GM18907 (cell line): ENCODE results near the gene SEC63.
"Not testable (repeated sequence)": the region's sequence is repeated elsewhere in the genome, so short reads cannot be mapped to it uniquely, and the experiment has no call there.

ENCODE experiments used
- ATAC-seq: cut with Tn5 transposase; IDR thresholded peaks from one replicate; pipeline ENCODE4 v1.9.1; 2021; ENCODE audit warnings: mild to moderate bottlenecking, moderate library complexity; ENCODE audit not compliant: unreplicated experiment

The SEC63 gene

DNA sequence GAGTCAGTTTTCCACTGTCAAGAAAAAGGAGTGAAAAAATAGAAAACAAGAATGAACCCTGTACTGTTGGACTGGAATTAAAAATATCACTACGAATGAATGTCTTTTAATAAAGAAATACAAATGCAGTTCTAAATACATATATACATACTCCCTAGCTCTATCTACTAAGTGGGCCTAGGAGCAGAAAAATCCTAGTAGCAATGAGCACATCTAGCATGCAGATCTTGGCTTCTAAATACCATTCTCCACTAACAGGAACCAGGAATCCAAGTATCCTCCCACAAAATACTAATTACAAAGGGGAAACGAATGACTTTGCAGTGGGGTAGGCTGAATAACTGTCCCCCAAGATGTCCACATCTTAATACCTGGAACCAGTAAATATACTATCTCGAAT, 25.4 kb downstream of the SEC63 start:
- no peak for ATAC-seq

DNA sequence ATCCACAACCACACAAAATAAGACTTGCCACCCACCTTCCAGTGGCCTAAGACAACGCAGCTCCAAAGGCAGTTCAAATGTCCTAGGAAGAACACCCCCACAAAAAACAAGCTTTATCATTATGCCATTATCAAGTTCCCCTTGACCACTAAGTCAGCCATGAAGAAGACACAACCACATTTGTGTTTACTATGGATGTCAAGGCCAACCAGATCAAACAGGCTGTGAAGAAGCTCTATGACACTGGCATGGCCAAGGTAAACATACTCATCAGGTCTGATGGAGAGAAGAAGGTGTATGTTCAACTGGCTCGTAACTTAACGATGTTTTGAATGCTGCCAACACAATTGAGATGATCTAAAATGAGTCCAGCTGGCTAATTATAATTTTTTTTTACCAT, 26.1 kb downstream of the SEC63 start:
- no peak for ATAC-seq

DNA sequence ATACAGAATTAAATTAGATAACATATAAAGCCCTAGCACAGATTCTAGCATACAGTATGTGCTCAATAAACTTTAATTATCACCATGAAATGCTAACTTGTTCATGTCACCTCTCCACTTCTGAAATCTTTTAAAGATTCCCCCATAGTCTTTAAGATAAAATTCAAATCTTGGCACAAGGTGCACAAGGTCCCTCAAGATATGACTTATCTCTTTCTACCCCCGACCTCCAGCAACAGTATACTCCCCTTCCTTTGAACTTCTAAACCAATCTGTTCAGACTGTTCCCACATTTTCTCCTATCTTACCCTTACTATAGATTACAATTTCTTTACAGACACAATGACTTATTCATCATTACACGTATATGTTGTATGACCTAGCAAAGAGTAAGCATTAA, 29.0 kb downstream of the SEC63 start:
- ATAC-seq: no peak

DNA sequence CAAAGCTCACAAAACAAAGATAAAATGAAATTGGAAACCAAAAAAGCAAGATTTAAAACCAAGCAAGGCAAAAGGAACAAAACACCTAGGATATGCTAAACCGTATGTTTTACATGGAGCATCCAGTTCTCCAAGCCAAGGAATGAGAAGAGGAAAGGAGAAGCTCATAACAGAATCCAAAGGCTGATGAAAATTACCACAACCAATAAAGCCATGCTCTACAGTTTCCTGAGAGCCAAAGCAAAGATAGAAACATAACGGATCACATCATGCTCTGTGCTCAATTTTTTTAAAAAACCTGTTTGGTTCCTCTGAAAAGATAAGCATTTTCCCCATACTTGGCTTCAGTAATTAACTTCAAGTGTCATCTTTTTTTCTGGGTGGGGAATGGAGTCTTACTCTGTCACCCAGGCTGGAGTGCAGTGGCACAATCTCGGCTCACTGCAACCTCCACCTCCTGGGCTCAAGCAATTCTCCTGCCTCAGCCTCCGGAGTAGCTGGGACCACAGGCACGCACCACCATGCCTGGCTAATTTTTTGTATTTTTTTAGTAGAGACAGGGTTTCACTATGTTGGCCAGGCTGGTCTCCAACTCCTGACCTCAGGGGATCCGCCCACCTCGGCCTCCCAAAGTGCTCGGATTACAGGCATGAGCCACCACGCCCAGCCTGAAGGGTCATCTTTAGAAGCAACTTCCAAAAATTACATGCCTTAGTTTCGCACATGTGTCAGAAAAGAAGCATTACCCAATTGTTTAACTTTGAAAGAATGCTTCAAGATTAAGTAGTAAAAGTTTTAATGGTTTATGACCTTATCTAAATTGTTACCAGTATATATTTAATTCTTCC, 31.1 kb downstream of the SEC63 start:
- ATAC-seq: not testable (repeated sequence)

DNA sequence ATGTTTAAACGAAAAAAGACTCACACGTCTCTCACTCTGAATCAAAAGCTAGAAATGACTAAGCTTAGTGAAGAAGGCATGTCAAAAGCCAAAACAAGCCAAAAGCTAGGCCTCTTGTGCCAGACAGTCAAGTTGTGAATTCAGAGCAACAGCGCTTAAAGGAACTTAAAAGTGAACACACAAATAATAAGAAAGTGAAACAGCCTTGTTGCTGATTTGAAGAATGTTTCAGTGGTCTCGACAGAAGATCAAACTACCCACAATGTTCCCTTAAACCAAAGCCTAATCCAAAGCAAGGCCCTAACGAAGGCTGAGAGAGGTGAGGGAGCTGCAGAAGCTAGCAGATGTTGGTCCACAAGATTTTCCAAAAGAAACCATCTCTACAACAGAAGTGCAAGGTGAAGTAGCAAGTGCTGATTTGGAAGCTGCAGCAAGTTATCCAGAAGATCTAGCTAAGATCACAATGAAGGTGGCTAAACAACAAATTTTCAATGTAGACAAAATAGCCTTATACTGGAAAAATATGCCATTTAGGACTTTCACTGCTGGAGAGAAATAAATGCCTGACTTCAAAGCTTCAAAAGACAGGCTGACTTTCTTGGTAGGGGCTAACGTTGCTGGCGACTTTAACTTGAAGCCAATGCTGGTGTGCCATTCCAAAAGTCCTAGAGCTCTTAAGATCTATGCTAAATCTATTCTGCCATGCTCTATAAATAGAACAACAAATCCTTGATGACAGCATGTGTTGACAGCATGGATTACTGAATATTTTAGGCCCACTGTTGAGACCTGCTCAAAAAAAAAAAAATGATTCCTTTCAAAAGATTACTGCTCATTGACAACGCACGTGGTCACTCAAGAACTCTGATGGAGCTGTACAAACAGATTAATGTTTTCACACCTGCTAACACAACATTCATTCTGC, 40.3 kb downstream of the SEC63 start:
- ATAC-seq: no peak

DNA sequence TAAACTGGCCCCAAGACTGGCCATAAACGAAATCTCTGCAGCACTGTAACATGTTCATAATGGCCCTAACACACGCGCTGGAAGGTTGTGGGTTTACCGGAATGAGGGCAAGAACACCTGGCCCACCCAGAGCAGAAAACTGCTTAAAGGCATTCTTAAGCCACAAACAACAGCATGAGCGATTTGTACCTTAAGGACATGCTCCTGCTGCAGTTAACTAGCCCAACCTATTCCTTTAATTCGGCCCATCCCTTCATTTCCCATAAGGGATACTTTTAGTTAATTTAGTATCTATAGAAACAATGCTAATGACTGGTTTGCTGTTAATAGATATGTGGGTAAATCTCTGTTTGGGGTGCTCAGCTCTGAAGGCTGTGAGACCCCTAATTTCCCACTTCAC, 41.0 kb downstream of the SEC63 start:
- not testable (repeated sequence) for ATAC-seq

DNA sequence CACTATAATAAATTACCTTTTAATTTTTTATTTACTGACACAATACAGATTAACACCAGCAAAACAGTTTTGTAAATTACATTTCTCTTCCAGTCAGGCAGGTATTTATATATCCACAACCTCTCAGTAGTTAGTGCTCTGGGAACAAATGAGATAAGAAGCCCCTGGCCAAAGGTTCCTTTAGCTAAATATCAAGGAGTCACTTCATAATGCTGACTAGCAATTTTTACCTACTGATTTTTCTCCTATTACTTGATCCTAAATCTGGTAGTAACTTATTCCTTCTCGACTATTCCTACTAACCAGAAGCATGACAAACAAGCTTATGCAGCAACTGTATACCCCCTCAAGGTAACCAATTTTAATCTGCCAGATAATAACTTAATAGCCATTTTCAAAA, 46.3 kb downstream of the SEC63 start:
- ATAC-seq: no peak

DNA sequence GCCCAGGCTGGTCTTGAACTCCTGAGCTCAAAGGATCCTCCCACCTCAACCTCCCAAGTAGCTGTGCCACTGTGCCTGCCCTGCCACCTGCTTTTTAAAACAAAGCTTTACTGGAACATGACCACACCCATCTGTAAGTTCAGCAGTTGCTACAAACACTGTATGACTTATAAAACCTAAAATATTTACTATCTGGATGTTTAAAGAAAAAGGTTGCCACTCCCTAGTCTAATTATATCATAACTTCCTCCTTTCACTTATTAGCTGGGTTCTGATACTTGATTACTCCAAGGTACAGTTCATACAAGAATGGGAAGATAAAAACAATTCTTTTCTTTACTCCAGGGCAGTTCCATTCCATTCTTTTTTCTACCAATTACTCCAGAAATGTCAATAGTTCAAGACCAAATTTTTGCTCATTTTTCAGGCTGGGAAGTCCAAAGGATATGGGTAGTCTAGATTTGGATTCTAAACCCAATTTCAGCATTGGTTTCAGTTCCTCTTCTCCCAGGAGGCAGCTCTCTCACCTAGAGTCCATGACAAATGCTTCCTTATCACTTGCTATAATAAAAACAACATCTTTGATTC, 63.1 kb downstream of the SEC63 start:
- ATAC-seq: no peak

DNA sequence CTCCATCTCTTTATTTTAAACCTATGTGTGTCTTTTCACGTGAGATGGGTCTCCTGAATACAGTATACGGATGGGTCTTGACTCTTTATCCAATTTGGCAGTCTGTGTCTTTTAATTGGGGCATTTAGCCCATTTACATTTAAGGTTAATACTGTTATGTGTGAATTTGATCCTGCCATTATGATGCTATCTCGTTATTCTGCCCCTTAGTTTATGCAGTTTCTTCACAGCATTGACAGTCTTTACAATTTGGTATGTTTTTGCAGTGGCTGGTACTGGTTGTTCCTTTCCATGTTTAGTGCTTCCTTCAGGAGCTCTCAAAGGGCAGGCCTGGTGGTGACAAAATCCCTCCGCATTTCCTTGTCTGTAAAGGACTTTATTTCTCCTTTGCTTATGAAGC, 67.6 kb downstream of the SEC63 start:
- ATAC-seq: not testable (repeated sequence)

DNA sequence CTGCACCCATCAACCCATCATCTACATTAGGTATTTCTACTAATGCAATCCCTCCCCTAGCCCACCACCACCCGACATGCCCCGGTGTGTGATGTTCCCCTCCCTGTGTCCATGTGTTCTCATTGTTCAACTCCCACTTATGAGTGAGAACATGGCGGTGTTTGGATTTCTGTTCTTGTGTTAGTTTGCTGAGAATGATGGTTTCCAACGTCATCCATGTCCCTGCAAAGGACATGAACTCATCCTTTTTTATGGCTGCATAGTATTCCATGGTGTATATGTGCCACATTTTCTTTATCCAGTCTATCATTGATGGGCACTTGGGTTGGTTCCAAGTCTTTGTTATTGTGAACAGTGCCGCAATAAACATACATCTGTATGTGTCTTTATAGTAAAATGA, 72.1 kb downstream of the SEC63 start:
- not testable (repeated sequence) for ATAC-seq

DNA sequence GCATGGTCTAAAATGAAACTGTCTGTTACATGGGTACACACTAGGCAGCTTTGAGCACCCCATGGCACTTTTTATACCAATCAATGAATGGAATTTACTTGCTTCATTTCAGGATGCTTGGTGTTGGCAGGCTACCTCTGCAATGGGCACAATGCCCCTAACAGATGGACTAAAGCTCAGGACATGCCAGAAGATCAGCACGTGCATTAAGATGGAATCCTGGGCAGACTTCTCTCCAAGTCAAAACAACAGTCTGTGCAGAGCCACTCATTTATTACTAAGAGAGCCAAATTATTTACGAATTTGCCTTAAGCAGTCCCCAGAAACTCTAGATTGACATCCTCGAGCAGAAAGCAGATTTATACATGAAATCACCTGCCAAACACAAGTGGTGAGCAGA, 78.1 kb downstream of the SEC63 start:
- ATAC-seq: no peak

DNA sequence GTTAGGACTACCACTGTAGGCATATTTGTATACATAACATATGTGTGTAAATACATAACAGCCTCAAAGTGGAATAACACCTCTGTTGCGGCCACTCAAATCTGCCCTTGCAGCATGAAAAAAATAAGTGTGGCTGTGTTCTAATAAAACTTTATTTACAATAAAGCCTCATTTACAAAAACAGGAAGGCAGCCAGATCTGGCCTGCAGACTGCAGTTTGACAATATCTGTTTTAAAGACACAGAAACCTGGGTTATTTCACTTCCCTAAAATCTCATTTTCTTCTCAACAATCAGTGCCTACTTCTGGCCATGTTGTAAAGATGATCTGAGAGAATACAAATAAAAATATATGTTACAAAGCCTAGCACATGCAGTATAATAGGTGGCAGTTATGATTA, 80.0 kb downstream of the SEC63 start:
- ATAC-seq: no peak

DNA sequence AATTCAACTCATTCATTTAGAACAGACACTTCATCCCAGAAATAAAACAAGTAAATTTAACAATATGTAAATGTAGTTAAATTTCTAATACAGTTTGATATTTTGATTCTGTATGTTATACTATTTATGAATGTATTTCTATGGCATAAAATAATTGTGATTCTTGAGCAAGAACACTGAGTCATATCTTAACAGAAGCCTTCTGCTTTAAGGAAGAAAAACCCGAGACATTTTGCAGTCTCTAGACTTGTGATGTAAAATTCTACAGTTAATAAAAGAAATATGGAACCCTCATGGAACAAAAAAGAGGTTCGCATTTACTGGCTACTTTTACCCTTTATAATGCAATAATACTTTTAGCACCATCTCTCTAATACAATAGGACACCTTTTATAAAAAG, 86.0 kb downstream of the SEC63 start:
- ATAC-seq: no peak

DNA sequence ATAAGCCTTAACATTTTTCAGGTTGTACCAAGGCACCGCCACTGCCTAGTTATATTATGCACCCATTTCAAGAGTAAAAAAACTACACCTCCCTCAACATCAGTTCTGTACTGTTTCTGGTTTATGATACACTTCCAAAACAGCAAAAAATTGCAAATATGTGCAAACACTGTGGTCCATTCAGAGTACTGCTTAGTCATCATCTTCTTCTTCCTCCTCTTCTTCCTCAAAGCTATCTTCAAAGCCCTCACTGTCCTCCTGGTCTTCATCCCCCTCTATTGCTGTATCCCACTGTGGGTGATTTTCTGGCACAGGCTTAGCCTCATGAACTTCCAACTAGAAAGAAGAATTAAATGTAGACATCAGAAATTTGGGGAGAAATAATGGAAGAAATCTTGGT, 86.5 kb downstream of the SEC63 start:
- ATAC-seq: not testable (repeated sequence)

DNA sequence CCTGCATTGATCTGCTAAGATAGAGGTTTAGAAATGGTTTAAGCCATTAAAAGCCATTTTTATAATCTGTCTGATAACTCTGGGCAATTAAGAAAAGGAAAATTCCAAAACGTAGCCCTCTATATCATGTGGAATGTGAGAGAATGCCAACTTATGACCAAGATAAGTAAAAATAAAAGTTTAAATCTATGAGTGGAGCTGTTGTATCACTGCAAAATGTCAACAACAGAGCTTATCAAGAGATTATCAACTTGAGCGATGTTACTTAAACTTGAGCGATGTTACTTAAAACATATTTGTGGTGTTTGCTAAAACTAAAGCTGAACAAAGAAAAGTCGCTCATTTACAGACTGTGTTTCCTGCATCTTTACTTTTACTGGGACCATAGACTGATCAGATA, 87.0 kb downstream of the SEC63 start:
- ATAC-seq: no peak

DNA sequence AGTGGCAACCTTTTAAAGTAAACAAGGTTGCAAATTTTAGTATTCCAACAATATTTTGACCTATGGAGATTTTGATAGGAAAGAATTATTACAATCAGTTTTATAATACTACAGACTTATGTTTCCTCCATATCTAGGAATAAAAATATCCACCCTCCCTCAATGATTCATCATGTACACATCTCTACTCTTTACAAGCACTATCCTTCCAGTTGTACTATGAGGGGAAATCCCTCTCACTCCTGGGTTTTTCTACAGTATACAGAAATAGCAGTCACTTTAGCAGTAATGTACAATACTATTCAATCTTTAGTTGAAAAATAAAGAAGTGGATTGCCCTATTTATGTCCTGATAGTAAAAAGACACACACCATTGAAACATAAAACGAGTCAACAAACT, 87.6 kb downstream of the SEC63 start:
- ATAC-seq: no peak

DNA sequence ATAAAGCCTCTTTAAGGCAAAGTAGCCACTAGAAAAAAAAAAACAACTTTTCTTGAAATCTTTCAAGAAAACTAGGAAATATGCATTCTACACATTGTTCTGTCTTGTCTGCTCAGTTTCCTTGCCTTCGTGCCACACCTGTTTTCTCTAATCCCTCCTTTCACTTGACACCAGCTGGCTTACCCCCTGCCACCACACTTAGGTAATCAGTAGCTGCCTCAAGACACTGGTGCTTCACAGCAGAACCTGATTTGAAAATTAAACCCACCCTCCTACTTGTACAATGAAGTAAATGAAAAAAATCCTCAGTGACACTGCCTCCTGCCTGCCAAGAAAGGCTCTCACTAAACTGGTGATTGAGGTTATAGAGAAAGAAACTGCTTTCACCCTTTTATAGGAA, 88.1 kb downstream of the SEC63 start:
- no peak for ATAC-seq

DNA sequence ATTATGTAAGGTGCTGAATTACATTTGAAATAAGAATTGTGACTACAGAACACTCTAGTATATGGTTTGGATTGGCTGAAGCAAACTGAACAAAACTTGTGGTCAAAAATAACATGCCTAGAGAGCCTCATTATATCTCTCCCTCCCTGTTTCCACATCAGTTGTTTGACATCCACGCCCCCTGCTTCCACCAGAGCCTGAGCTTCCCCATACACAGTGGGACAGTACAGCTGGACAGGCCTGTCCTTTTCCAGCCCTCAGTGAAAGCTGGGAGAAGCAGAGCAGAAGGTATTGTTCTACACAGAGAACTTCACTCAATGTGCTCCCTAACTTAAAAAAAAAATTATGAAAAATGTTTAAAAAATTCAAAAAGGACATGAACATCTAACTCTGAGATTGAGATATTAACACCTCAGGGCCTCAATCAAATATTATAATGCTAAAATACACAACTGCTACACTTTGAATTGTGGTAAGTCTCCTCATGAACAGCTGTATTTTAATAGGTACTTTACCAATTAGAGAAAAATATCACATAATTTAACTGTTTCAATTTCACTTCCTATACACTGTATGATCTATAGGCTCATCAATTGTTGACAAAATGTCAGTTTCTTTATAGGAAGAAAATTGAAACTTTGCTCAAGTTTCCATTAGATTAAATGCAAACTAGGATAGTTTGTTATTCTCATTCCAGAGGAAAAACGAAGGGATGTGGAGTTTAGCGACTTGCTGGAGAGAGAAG, 89.0 kb downstream of the SEC63 start:
- no peak for ATAC-seq

DNA sequence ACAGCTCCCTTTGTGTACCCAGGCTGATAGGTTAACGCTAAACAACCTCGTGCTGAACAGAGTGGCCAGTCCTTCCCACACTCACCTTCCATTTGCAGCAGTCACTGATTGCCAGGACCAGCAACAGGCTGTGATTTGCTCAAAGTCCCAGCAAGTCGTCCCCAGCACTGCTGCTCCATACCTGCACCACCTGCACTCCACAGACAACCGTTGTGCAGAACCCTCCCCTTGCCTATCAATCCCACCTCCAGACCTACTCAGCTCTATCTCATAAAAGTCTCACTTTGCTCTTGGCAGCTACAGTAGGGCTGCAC, 90.7 kb downstream of the SEC63 start:
- ATAC-seq: no peak

DNA sequence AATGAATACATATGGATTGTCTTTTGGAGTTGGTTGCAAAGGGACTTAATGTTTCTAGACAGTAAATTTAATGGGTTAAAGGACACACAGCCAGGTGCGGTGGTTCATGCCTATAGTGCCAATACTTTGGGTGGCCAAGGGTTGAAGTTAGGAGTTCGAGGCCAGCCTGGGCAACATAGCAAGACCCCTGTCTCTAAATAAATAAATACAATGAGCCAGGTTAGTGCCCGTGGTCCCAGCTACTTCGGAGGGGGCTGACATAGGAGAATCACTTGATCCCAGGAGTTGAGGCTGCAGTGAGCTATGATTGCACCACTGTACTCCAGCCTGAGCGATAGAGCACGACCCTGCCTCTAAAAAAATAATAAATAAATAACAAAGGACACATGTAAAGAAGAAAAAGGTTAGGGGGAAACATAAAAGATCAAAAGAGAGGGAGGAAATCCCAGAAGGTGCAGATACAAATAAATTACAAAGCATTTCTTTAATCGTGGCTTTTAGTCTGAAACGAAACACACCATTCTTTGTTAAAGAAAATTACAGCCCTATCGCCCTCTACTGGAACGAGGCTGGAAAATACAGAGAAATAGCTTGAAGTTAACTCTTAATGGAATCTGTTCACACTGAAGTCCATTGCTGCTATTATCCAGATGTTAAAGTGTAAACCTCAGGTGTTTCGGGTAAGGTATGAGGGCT, 91.3 kb downstream of the SEC63 start:
- ATAC-seq: no peak
